Measurements from ENCODE around the gene FAAP20.

The FAAP20 gene

DNA sequence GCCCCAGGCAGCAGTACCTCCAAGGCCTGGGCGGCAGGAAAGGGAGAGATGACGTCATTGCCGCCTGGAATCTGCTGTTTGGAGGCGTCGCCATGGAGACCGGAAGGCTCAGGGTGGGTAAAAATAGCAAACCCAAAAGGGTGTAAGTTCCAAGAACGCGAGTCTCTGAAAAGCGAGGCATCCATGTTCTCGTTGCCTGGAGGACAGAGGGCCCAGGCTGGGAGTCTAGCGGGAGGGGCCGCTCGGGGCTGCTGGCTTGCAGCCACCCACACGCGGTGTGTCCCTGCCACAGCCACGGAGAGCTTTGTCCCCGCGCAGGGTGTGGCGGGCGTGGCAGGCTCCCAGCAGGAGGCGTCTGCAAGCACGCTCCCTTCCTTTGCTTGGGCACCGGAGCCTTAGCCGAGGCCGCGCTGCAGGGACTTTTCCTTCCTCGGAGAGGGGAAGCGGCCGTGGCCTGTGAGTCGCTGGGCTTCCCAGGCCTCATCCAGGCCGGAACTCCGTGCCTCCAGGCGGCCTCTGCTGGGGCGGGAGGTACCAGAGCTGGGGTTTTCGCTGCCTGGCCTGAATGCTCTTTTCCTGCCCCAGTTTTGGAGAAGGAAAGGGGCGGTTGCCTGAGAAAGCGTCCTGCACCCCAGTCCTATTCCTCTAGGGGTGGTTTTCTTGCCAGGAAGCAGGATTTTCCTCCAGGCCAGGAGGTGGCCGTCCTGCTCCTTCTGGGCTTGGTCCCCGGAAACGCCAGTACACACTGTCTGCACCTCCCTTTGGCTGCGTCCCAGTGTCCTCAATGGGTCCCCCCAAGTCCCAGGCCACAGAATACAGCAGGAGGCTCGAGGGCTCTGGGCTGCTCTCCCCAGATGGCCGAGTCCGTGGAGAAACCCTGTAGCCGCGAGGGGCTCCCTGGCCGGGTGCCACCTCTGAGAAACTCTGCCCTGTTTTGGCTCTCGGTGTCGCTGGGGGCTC, 18.2 kb upstream of the FAAP20 start (continued):
- 0 out of 2 replicates have a peak, but pooled peaks have one; percentile 12 for TF ChIP-seq ZNF76 (tag by site-specific recombination; IDR thresholded peaks at IDR 0.05; ENCODE audit: borderline replicate concordance, low read depth)
- TF ChIP-seq, protein P1, sequence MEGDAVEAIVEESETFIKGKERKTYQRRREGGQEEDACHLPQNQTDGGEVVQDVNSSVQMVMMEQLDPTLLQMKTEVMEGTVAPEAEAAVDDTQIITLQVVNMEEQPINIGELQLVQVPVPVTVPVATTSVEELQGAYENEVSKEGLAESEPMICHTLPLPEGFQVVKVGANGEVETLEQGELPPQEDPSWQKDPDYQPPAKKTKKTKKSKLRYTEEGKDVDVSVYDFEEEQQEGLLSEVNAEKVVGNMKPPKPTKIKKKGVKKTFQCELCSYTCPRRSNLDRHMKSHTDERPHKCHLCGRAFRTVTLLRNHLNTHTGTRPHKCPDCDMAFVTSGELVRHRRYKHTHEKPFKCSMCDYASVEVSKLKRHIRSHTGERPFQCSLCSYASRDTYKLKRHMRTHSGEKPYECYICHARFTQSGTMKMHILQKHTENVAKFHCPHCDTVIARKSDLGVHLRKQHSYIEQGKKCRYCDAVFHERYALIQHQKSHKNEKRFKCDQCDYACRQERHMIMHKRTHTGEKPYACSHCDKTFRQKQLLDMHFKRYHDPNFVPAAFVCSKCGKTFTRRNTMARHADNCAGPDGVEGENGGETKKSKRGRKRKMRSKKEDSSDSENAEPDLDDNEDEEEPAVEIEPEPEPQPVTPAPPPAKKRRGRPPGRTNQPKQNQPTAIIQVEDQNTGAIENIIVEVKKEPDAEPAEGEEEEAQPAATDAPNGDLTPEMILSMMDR (tag by site-specific recombination; IDR thresholded peaks at IDR 0.05): peak; percentile 82
- TF ChIP-seq, protein P2, sequence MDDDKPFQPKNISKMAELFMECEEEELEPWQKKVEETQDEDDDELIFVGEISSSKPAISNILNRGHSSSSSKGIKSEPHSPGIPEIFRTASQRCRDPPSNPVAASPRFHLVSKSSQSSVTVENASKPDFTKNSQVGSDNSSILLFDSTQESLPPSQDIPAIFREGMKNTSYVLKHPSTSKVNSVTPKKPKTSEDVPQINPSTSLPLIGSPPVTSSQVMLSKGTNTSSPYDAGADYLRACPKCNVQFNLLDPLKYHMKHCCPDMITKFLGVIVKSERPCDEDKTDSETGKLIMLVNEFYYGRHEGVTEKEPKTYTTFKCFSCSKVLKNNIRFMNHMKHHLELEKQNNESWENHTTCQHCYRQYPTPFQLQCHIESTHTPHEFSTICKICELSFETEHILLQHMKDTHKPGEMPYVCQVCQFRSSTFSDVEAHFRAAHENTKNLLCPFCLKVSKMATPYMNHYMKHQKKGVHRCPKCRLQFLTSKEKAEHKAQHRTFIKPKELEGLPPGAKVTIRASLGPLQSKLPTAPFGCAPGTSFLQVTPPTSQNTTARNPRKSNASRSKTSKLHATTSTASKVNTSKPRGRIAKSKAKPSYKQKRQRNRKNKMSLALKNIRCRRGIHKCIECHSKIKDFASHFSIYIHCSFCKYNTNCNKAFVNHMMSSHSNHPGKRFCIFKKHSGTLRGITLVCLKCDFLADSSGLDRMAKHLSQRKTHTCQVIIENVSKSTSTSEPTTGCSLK (tag by site-specific recombination; IDR thresholded peaks at IDR 0.05): no peak
- no peak for TF ChIP-seq ZNF624 (tag by site-specific recombination; IDR thresholded peaks at IDR 0.05)
- TF ChIP-seq ZNF335 (tag by site-specific recombination; conservative IDR thresholded peaks at IDR 0.05): peak; percentile 67
- TF ChIP-seq, protein P3, sequence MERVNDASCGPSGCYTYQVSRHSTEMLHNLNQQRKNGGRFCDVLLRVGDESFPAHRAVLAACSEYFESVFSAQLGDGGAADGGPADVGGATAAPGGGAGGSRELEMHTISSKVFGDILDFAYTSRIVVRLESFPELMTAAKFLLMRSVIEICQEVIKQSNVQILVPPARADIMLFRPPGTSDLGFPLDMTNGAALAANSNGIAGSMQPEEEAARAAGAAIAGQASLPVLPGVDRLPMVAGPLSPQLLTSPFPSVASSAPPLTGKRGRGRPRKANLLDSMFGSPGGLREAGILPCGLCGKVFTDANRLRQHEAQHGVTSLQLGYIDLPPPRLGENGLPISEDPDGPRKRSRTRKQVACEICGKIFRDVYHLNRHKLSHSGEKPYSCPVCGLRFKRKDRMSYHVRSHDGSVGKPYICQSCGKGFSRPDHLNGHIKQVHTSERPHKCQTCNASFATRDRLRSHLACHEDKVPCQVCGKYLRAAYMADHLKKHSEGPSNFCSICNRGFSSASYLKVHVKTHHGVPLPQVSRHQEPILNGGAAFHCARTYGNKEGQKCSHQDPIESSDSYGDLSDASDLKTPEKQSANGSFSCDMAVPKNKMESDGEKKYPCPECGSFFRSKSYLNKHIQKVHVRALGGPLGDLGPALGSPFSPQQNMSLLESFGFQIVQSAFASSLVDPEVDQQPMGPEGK (tag by site-specific recombination; IDR thresholded peaks at IDR 0.05): peak; percentile 88
- TF ChIP-seq ZSCAN30 (tag by site-specific recombination; IDR thresholded peaks at IDR 0.05): peak; percentile 56; the same call in 1 of the 2 replicates
- TF ChIP-seq, protein P4, sequence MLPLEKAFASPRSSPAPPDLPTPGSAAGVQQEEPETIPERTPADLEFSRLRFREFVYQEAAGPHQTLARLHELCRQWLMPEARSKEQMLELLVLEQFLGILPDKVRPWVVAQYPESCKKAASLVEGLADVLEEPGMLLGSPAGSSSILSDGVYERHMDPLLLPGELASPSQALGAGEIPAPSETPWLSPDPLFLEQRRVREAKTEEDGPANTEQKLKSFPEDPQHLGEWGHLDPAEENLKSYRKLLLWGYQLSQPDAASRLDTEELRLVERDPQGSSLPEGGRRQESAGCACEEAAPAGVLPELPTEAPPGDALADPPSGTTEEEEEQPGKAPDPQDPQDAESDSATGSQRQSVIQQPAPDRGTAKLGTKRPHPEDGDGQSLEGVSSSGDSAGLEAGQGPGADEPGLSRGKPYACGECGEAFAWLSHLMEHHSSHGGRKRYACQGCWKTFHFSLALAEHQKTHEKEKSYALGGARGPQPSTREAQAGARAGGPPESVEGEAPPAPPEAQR (tag by site-specific recombination; IDR thresholded peaks at IDR 0.05): 0 out of 2 replicates have a peak, but pooled peaks have one; percentile 12
- TF ChIP-seq ZNF600 (tag by site-specific recombination; IDR thresholded peaks at IDR 0.05): peak; percentile 81
- no peak for TF ChIP-seq ZNF175 (tag by site-specific recombination; IDR thresholded peaks at IDR 0.05)
- TF ChIP-seq ZNF274 (IDR thresholded peaks at IDR 0.05; ENCODE audit: low read length): no peak
- no peak for TF ChIP-seq ZNF274 (tag by site-specific recombination; IDR thresholded peaks at IDR 0.05; ENCODE audit: borderline replicate concordance)
- TF ChIP-seq ZNF433 (tag by site-specific recombination; IDR thresholded peaks at IDR 0.05; ENCODE audit: low read depth): no peak
- TF ChIP-seq ZNF292 (tag by site-specific recombination; IDR thresholded peaks at IDR 0.05; ENCODE audit: borderline replicate concordance, low read depth): no peak
- no peak for TF ChIP-seq ZNF544 (tag by site-specific recombination; IDR thresholded peaks at IDR 0.05)
- TF ChIP-seq KLF1 (tag by site-specific recombination; IDR thresholded peaks at IDR 0.05): peak; percentile 99
- TF ChIP-seq ZFP69B (tag by site-specific recombination; IDR thresholded peaks at IDR 0.05): peak; percentile 71
- peak; percentile 89 for TF ChIP-seq ZNF501 (tag by site-specific recombination; IDR thresholded peaks at IDR 0.05)
- TF ChIP-seq, protein P5, sequence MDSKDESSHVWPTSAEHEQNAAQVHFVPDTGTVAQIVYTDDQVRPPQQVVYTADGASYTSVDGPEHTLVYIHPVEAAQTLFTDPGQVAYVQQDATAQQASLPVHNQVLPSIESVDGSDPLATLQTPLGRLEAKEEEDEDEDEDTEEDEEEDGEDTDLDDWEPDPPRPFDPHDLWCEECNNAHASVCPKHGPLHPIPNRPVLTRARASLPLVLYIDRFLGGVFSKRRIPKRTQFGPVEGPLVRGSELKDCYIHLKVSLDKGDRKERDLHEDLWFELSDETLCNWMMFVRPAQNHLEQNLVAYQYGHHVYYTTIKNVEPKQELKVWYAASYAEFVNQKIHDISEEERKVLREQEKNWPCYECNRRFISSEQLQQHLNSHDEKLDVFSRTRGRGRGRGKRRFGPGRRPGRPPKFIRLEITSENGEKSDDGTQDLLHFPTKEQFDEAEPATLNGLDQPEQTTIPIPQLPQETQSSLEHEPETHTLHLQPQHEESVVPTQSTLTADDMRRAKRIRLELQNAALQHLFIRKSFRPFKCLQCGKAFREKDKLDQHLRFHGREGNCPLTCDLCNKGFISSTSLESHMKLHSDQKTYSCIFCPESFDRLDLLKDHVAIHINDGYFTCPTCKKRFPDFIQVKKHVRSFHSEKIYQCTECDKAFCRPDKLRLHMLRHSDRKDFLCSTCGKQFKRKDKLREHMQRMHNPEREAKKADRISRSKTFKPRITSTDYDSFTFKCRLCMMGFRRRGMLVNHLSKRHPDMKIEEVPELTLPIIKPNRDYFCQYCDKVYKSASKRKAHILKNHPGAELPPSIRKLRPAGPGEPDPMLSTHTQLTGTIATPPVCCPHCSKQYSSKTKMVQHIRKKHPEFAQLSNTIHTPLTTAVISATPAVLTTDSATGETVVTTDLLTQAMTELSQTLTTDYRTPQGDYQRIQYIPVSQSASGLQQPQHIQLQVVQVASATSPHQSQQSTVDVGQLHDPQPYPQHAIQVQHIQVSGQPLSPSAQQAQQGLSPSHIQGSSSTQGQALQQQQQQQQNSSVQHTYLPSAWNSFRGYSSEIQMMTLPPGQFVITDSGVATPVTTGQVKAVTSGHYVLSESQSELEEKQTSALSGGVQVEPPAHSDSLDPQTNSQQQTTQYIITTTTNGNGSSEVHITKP (tag by site-specific recombination; IDR thresholded peaks at IDR 0.05): peak; percentile 60
- TF ChIP-seq ZNF423 (tag by site-specific recombination; IDR thresholded peaks at IDR 0.05): peak; percentile 48; the same call in 1 of the 2 replicates
- TF ChIP-seq, protein P6, sequence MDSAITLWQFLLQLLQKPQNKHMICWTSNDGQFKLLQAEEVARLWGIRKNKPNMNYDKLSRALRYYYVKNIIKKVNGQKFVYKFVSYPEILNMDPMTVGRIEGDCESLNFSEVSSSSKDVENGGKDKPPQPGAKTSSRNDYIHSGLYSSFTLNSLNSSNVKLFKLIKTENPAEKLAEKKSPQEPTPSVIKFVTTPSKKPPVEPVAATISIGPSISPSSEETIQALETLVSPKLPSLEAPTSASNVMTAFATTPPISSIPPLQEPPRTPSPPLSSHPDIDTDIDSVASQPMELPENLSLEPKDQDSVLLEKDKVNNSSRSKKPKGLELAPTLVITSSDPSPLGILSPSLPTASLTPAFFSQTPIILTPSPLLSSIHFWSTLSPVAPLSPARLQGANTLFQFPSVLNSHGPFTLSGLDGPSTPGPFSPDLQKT (IDR thresholded peaks at IDR 0.05; ENCODE audit: borderline replicate concordance, low read depth, low read length): no peak
- no peak for TF ChIP-seq ZNF169 (tag by site-specific recombination; IDR thresholded peaks at IDR 0.05)
- no peak for TF ChIP-seq ZNF16 (tag by site-specific recombination; IDR thresholded peaks at IDR 0.05; ENCODE audit: low read depth)
- peak; percentile 89 for TF ChIP-seq GLIS2 (tag by site-specific recombination; IDR thresholded peaks at IDR 0.05)
- peak; percentile 77 for TF ChIP-seq ZBTB20 (tag by site-specific recombination; IDR thresholded peaks at IDR 0.05)
- TF ChIP-seq BCL11A (tag by site-specific recombination; IDR thresholded peaks at IDR 0.05; ENCODE audit: low read depth): no peak
- TF ChIP-seq GFI1B (tag by site-specific recombination; IDR thresholded peaks at IDR 0.05): no peak
